Gastroesophageal sphincter (tissue), 4 donors: Measurements from ENCODE around the gene CYS1. TPM values are rescaled to one million over a fixed set of nuclear protein-coding genes. Genes with fewer than 3 reads are reported as not detected.

Experiments
- ATAC-seq: fragments of 150-250 bp; one replicate; pipeline ENCODE4 v1.9.1; 2016; ENCODE audit warnings: mild to moderate bottlenecking, moderate library complexity
- H3K27ac ChIP-seq, 4 donors: fragments of 200-600 bp; sonication (generic) in 3 of 4; 1 replicate in 3 of 4; 2 replicates in 1 of 4; pipeline ENCODE4 v1.5.1; 2016 to 2019
- H3K27me3 ChIP-seq: fragments of 200-600 bp; sonication (generic); one replicate; pipeline ENCODE4 v1.5.1; 2019
- H3K36me3 ChIP-seq, 2 donors: fragments of 200-600 bp; sonication (generic); one replicate each; pipeline ENCODE4 v1.5.1; 2019; ENCODE audit warnings: control low read depth in 1 of 2
- H3K4me1 ChIP-seq, 3 donors: fragments of 200-600 bp; sonication (generic); 1 replicate in 2 of 3; 2 replicates in 1 of 3; pipeline ENCODE4 v1.5.1; 2016 to 2019; ENCODE audit warnings: control low read depth in 2 of 3
- H3K4me3 ChIP-seq, 2 donors: fragments of 200-600 bp; sonication (generic); one replicate each; pipeline ENCODE4 v1.5.1; 2019; ENCODE audit warnings: mild to moderate bottlenecking in 1 of 2, moderate library complexity in 1 of 2
- H3K9me3 ChIP-seq, 3 donors: fragments of 200-600 bp; sonication (generic); one replicate each; pipeline ENCODE4 v1.5.1; 2017 to 2019; ENCODE audit warnings: control low read depth in 2 of 3
- CTCF ChIP-seq, 4 experiments: fragments of 200-600 bp in 2 of 4; fragments of 450-650 bp in 2 of 4; sonication (generic) in 1 of 4; IDR thresholded peaks; one replicate each; pipeline ENCODE4 v1.5.1; 2017 to 2019; ENCODE audit warnings: antibody characterized with exemption in 4 of 4, mild to moderate bottlenecking in 2 of 4, moderate library complexity in 2 of 4
- EP300 ChIP-seq: sonication (generic); formaldehyde crosslinking; IDR thresholded peaks from one replicate; pipeline ENCODE4 v1.6.1; 2017; ENCODE audit warnings: antibody characterized with exemption, mild to moderate bottlenecking
- POLR2A ChIP-seq, 2 donors: fragments of 450-650 bp; IDR thresholded peaks; one replicate each; pipeline ENCODE4 v1.6.1; 2017; ENCODE audit warnings: antibody characterized with exemption in 2 of 2, mild to moderate bottlenecking in 2 of 2, moderate library complexity in 1 of 2
- POLR2AphosphoS5 ChIP-seq: sonication (generic); formaldehyde crosslinking; IDR thresholded peaks from one replicate; pipeline ENCODE4 v1.6.1; 2017; ENCODE audit warnings: antibody characterized with exemption
- WGBS, 2 donors: methylation state at CpG; one replicate each; pipeline ENCODE4 v1.1.5; 2018; ENCODE audit warnings: low coverage in 1 of 2; 5-methylcytosine and 5-hydroxymethylcytosine counted together
- total RNA-seq, 4 donors: library from RNA; depleted of rRNA; stranded (reverse); fragments of >200 nt; gene quantifications; one replicate each; pipeline ENCODE4 v1.1.0, GENCODE V29; 2016

CYS1 gene
- total RNA-seq = 10 to 100 TPM in 3 of 4 donors, 1 to 10 TPM in 1; 8.6 to 50.7 (median 32.6) TPM

GRCh38 chr2:10079870-10080535, at the start of gene CYS1:
Gene CYS1 (minus strand): TSS chr2:10080411. CDS start chr2:10080223, 188 bp downstream.
- H3K4me1 ChIP-seq = peaks cover 0 to 50% (median 7%) of the 10 kb centered on the region in 3 donors
- no peaks in the 10 kb centered on the region for H3K36me3 ChIP-seq
- ATAC-seq = peak; percentile 70
- H3K27ac ChIP-seq = peak within 1 kb of the TSS; percentile 93 to 95 (median 95)
- H3K9me3 ChIP-seq = no peaks in the 10 kb centered on the region
- no peak for TF ChIP-seq POLR2AphosphoS5
- no peak for TF ChIP-seq EP300
- TF ChIP-seq POLR2A (IDR thresholded peaks at IDR 0.05) = peak in 1 of 2 donors; percentile 15
- TF ChIP-seq CTCF (IDR thresholded peaks at IDR 0.05) = peak in 3 of 4 experiments; percentile 36 to 45 (median 43)
- no CpG with 5 or more reads among the region's 98 CpGs for WGBS, 2 donors
- H3K27me3 ChIP-seq = peaks cover 7% of the 10 kb centered on the region
- H3K4me3 ChIP-seq = peak within 1 kb of the TSS; percentile 79 to 83

- H3K27me3 ChIP-seq = peaks cover 5% of the 10 kb centered on the region
- H3K4me1 ChIP-seq = peaks cover 0 to 4% (median 0%) of the 10 kb centered on the region in 3 donors
- H3K4me3 ChIP-seq = no peak overlapping the region
- TF ChIP-seq CTCF (IDR thresholded peaks at IDR 0.05) = no peak
- no peak for TF ChIP-seq POLR2A (IDR thresholded peaks at IDR 0.05)
- no peak for TF ChIP-seq EP300
- no peak for TF ChIP-seq POLR2AphosphoS5
- WGBS, 2 donors = 40 to 90% methylated on average over 1 to 3 of the region's 3 CpGs
- ATAC-seq = no peak
- H3K27ac ChIP-seq = no peak overlapping the region
- H3K36me3 ChIP-seq = no peaks in the 10 kb centered on the region
- no peaks in the 10 kb centered on the region for H3K9me3 ChIP-seq
These were observed 49.3 kb upstream of the CYS1 start for GRCh38 chr2:10129490-10129889.

DNA sequence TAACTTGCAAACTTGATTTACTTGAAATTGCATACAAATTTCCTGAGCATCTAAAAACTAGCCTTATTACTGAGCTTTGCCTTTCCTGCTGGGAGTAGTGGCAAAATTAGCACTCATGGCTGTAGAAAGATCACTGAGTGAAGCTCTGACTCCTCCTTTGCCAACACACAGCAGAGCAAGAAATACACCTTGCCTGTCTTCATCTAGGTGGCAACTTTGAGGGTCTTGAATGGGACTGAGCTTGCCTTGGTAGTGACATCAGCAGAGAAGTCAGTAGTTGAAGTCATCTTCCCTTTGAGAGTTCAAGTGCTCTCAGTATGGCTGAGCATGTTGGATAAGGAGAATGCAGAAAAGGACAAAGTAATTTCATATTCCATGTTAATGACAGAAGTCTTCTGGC, 48.2 kb upstream of the CYS1 start:
- no peak for ATAC-seq
- peaks cover 0 to 13% (median 0%) of the 10 kb centered on the region in 3 donors for H3K4me1 ChIP-seq
- TF ChIP-seq POLR2AphosphoS5 (no peak), EP300 (no peak), CTCF (IDR thresholded peaks at IDR 0.05) (no peak), POLR2A (IDR thresholded peaks at IDR 0.05) (no peak)

GRCh38 chr2:10126632-10127026, 46.4 kb upstream of the CYS1 start:
- H3K4me1 ChIP-seq = peaks cover 0 to 31% (median 11%) of the 10 kb centered on the region in 3 donors
- 50 to 81% methylated on average over 4 to 5 of the region's 5 CpGs for WGBS, 2 donors
- no peak for ATAC-seq
- no peaks in the 10 kb centered on the region for H3K36me3 ChIP-seq
- peaks cover 31% of the 10 kb centered on the region for H3K27me3 ChIP-seq
- no peak overlapping the region for H3K4me3 ChIP-seq
- no peak for TF ChIP-seq EP300
- H3K27ac ChIP-seq = no peak overlapping the region
- H3K9me3 ChIP-seq = no peaks in the 10 kb centered on the region

More for the DNA sequence above, 48.2 kb upstream of the CYS1 start:
- H3K4me3 ChIP-seq = no peak overlapping the region
- H3K27ac ChIP-seq = no peak overlapping the region
- H3K27me3 ChIP-seq = peaks cover 16% of the 10 kb centered on the region
- no peaks in the 10 kb centered on the region for H3K9me3 ChIP-seq
- H3K36me3 ChIP-seq = no peaks in the 10 kb centered on the region

DNA sequence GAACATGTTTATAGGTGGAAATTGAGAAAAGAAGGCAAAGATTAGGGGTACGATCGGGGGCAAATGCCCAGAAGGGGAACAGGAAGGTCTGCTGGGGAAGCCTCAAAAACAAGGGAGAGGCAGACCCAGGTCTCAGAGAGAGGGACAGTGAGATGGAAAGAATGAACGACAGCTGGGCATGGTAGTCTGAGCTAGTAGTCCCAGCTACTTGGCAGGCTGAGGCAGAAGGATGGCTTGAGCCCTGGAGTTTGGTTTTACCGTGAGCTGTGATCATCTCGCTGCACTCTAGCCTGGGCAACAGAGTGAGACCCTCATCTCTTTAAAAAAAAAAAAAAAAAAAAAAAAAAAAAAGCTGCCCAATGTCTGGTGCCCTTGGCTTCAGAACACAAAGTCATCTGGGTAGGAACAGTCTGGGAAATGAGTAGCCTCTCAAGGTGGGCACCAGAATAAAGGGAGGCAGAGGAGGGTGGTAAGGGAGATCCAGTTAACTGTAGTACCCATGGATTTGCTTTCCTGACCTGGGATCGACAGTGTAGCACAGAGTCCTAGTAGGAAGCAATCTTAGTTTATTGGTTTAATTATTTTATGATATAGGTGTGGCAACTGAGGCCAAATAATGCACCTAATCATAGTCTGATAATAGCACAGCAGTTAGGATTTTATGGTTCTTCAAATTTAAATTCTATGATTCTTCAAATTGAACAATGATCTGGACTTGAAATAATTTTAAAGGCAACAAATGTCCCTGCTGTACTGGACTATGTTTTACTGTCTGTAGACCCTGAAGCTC, 45.8 kb upstream of the CYS1 start:
- Histone ChIP-seq H3K27ac (no peak overlapping the region), H3K36me3 (no peaks in the 10 kb centered on the region), H3K9me3 (no peaks in the 10 kb centered on the region), H3K4me3 (no peak overlapping the region), H3K27me3 (peaks cover 31% of the 10 kb centered on the region), H3K4me1 (peaks cover 0 to 37% (median 11%) of the 10 kb centered on the region in 3 donors)
- no peak for ATAC-seq
- WGBS, 2 donors = 92 to 93% methylated on average over 2 to 5 of the region's 6 CpGs
- no peak for TF ChIP-seq POLR2AphosphoS5
- no peak for TF ChIP-seq POLR2A (IDR thresholded peaks at IDR 0.05)
- no peak for TF ChIP-seq CTCF (IDR thresholded peaks at IDR 0.05)
